Mesodermal cell (in vitro differentiated cells): ENCODE results near the gene MEN1.
A peak's percentile ranks its signal among the peaks of the same experiment; 100 is the strongest.
"Not testable (repeated sequence)": the region's sequence is repeated elsewhere in the genome, so short reads cannot be mapped to it uniquely, and the experiment has no call there.

ENCODE experiments used
- H3K27ac ChIP-seq: 2 replicates; pipeline ENCODE4 v1.7.0; 2013; ENCODE audit warnings: mild to moderate bottlenecking, low read depth, low read length, moderate library complexity; ENCODE audit not compliant: severe bottlenecking
- H3K36me3 ChIP-seq: 2 replicates; pipeline ENCODE4 v1.7.1; 2013; ENCODE audit warnings: mild to moderate bottlenecking, low read length, moderate library complexity; ENCODE audit not compliant: control insufficient read depth, insufficient read depth
- H3K4me1 ChIP-seq: one replicate; pipeline ENCODE4 v1.7.1; 2013; ENCODE audit warnings: mild to moderate bottlenecking, low read length; ENCODE audit not compliant: insufficient read depth, control insufficient read depth, poor library complexity, severe bottlenecking
- H3K4me3 ChIP-seq: 2 replicates; pipeline ENCODE4 v1.7.0; 2013; ENCODE audit warnings: low read length, control low read depth, mild to moderate bottlenecking; ENCODE audit not compliant: insufficient read depth, poor library complexity, severe bottlenecking; ENCODE audit errors: extremely low read depth
- H3K9me3 ChIP-seq: 2 replicates; pipeline ENCODE4 v1.7.1; 2013; ENCODE audit warnings: mild to moderate bottlenecking, low read length, moderate library complexity; ENCODE audit not compliant: control insufficient read depth
- WGBS, 2 experiments: methylation state at CpG; one replicate each; pipeline ENCODE4 v1.1.5; 2013; ENCODE audit warnings: missing lambda C conversion rate in 2 of 2; ENCODE audit not compliant: insufficient coverage in 2 of 2; 5-methylcytosine and 5-hydroxymethylcytosine counted together

MEN1 gene

GRCh38 chr11:64827451-64827839 lies 17.1 kb upstream of the MEN1 start:
- 93 to 96% methylated on average over 21 to 22 of the region's 22 CpGs for WGBS, 2 experiments
- Histone ChIP-seq H3K4me3 (no peak overlapping the region), H3K4me1 (no peaks in the 10 kb centered on the region), H3K9me3 (no peaks in the 10 kb centered on the region), H3K36me3 (no peaks in the 10 kb centered on the region), H3K27ac (no peak overlapping the region)

DNA sequence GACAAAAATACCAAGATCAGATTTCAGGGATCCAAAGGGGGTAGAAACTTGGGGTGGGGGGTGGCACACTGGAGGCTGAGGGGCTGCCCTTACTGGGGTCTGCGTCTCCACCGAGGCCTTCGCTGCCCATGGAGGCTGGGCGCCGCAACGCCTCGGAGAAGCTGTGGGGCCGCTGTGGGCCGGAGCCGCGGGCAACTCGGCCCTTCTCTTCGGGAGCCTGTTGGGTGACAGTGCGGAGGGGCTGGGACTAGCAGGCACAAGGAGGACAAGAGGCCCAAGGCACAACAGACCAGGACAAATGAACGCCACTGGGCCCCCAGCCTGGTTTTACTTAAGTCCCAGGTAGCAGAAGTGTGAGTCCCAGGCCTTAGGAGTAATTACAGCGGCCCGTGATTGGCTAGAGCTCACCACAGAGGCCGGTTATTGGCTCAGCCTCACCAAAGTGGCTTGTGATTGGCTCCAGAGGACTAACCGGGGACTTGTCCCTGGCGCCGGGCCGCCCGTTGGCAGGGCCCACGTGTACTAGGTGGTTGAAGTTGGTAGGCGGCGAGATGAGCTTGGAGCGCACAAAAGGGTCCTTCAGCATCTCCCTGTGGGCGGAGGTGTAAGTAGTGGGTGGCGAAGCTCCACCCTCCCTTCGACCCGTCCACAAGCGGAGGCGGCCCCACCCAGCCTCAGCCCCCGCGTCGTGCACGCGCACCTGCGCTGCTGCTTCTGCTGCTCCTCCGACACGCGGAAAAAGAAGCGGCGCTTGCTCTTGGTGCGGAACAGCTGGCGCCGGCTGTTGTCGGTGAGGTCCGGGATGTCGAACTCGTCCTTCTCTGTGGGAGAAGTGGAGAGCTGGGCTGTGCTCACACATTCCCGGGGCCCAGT lies 16.5 kb upstream of the MEN1 start:
- Histone ChIP-seq H3K4me3 (no peak overlapping the region), H3K36me3 (no peaks in the 10 kb centered on the region), H3K9me3 (no peaks in the 10 kb centered on the region), H3K4me1 (no peaks in the 10 kb centered on the region), H3K27ac (no peak overlapping the region)
- WGBS, 2 experiments, result 95 to 96% methylated on average over 51 to 52 of the region's 52 CpGs

DNA sequence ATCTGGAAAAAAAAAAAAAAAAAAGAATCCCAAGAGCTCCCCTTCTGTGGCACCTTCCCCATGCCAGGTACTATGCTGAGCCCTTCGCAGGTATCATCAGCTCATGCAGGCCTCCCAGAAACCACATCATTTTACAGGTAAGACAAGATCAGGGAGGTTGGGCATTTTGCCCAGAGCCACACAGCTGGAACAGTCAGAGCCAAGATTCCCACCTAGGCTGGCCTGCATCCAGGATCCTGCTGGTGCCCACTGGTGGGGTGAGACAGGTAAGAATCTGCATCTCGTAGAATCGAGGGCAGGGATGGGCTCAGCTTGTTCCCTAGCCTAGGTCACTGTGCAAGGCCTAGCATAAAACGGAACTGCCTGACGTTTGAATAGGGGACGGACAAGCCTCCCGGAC lies 15.7 kb upstream of the MEN1 start:
- no peaks in the 10 kb centered on the region for H3K36me3 ChIP-seq
- no peaks in the 10 kb centered on the region for H3K9me3 ChIP-seq
- no peak overlapping the region for H3K27ac ChIP-seq
- H3K4me3 ChIP-seq, result no peak overlapping the region
- WGBS, 2 experiments, result 81 to 83% methylated on average over 6 of the region's 7 CpGs
- no peaks in the 10 kb centered on the region for H3K4me1 ChIP-seq

- Histone ChIP-seq H3K36me3 (no peaks in the 10 kb centered on the region), H3K4me1 (no peaks in the 10 kb centered on the region), H3K4me3 (no peak overlapping the region), H3K27ac (no peak overlapping the region), H3K9me3 (no peaks in the 10 kb centered on the region)
- 80 to 82% methylated on average over 8 to 11 of the region's 11 CpGs for WGBS, 2 experiments
Observed at GRCh38 chr11:64823568-64824119, 13.3 kb upstream of the MEN1 start.

GRCh38 chr11:64817476-64817875 lies 7.1 kb upstream of the MEN1 start:
- 94 to 97% methylated on average over 3 of the region's 3 CpGs for WGBS, 2 experiments
- Histone ChIP-seq H3K36me3 (no peaks in the 10 kb centered on the region), H3K9me3 (no peaks in the 10 kb centered on the region), H3K4me1 (no peaks in the 10 kb centered on the region), H3K4me3 (no peak overlapping the region), H3K27ac (no peak overlapping the region)

- not testable (repeated sequence) for H3K27ac ChIP-seq, H3K4me1 ChIP-seq, H3K9me3 ChIP-seq, H3K4me3 ChIP-seq, H3K36me3 ChIP-seq
- 90 to 97% methylated on average over 4 to 5 of the region's 5 CpGs for WGBS, 2 experiments
Observed at GRCh38 chr11:64815433-64815832, 5.1 kb upstream of the MEN1 start.

DNA sequence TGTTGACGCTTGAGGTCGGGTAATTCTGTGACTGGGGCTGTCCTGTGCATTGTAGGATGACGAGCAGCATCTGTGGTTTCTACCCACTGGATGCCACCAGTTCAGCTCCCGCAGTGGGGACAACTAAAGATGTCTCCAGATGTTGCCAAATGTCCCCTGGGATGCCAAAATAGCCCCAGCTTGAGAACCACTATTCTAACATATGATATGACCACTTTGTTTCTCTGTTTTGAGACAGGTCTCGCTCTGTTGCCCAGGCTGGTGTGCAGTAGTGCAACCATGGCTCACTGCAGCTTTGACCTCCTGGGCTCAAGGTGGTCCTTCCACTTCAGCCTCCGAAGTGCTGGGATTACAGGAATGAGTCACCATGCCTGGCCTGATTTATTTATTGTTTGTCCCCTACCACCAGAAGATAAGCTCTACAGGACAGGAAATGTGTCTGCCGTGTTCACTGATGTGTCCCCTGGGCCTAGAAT lies 4.4 kb upstream of the MEN1 start:
- Histone ChIP-seq H3K9me3 (no peaks in the 10 kb centered on the region), H3K4me1 (no peaks in the 10 kb centered on the region), H3K36me3 (no peaks in the 10 kb centered on the region), H3K27ac (no peak overlapping the region), H3K4me3 (no peak overlapping the region)
- WGBS, 2 experiments, result 78 to 88% methylated on average over 7 of the region's 7 CpGs

- Histone ChIP-seq H3K4me1 (peaks cover 3% of the 10 kb centered on the region), H3K4me3 (no peak overlapping the region), H3K27ac (no peak overlapping the region), H3K9me3 (no peaks in the 10 kb centered on the region), H3K36me3 (peaks cover under 1% of the 10 kb centered on the region)
- 97 to 98% methylated on average over 5 of the region's 5 CpGs for WGBS, 2 experiments
Observed at GRCh38 chr11:64813826-64814225, 3.5 kb upstream of the MEN1 start.

- peaks cover 3% of the 10 kb centered on the region for H3K4me1 ChIP-seq
- H3K36me3 ChIP-seq, result peaks cover 28% of the 10 kb centered on the region
- H3K4me3 ChIP-seq, result peak overlapping the region; percentile 99
- H3K9me3 ChIP-seq, result no peaks in the 10 kb centered on the region
- no peak overlapping the region for H3K27ac ChIP-seq
- WGBS, 2 experiments, result 12 to 20% methylated on average over 1 to 7 of the region's 17 CpGs
Observed at GRCh38 chr11:64810891-64811272, 531 bp upstream of the MEN1 start.

DNA sequence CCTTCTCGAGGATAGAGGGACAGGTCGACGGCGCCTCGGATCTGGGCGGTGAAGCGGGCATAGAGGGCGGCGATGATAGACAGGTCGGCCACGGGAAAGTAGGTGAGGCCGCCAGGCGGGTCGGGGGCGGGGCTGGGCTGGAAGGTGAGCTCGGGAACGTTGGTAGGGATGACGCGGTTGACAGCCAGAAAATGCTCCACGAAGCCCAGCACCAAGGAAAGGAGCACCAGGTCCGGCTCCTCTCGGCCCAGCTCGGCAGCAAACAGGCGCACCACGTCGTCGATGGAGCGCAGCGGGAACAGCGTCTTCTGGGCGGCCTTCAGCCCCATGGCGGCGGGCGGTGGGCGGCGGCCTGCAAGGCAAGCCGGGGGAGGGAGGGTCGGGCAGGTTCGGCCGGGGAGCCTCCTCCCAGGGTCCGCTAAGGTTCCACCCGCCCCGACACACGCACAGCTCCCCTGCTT lies 540 bp downstream of the MEN1 start:
- Histone ChIP-seq H3K36me3 (peaks cover 38% of the 10 kb centered on the region), H3K4me1 (peaks cover 3% of the 10 kb centered on the region), H3K9me3 (no peaks in the 10 kb centered on the region), H3K27ac (no peak overlapping the region), H3K4me3 (peak overlapping the region; percentile 99)
- 3% methylated on average over 38 to 41 of the region's 44 CpGs for WGBS, 2 experiments

- H3K4me1 ChIP-seq, result peaks cover 15% of the 10 kb centered on the region
- peaks cover 52% of the 10 kb centered on the region for H3K36me3 ChIP-seq
- H3K9me3 ChIP-seq, result no peaks in the 10 kb centered on the region
- H3K4me3 ChIP-seq, result no peak overlapping the region
- H3K27ac ChIP-seq, result no peak overlapping the region
- 91 to 95% methylated on average over 7 of the region's 9 CpGs for WGBS, 2 experiments
Observed at GRCh38 chr11:64805481-64805880, 4.9 kb downstream of the MEN1 start.
